CD1c-positive myeloid dendritic cell (primary cell): ENCODE measurements around the gene SCARB1.

Experiments
- DNase-seq: peaks from one replicate; pipeline ENCODE4 v3.0.0-alpha.2; 2016; ENCODE audit errors: extremely low spot score

Gene SCARB1

GRCh38 chr12:124730455-124730932 lies 133.2 kb downstream of the SCARB1 start:
- no peak for DNase-seq

GRCh38 chr12:124727922-124728321 lies 135.7 kb downstream of the SCARB1 start:
- no peak for DNase-seq

- peak; percentile 96 for DNase-seq
Measured at GRCh38 chr12:124727264-124727800, 136.3 kb downstream of the SCARB1 start.
